Measurements from ENCODE around the gene USP4. TPM values are rescaled to one million over a fixed set of nuclear protein-coding genes. Genes with fewer than 3 reads are reported as not detected.

USP4 gene
- total RNA-seq (2014; rRNA removed; shearing (Covaris generic)), result 9.6 and 10.7 TPM in 2 replicates

DNA sequence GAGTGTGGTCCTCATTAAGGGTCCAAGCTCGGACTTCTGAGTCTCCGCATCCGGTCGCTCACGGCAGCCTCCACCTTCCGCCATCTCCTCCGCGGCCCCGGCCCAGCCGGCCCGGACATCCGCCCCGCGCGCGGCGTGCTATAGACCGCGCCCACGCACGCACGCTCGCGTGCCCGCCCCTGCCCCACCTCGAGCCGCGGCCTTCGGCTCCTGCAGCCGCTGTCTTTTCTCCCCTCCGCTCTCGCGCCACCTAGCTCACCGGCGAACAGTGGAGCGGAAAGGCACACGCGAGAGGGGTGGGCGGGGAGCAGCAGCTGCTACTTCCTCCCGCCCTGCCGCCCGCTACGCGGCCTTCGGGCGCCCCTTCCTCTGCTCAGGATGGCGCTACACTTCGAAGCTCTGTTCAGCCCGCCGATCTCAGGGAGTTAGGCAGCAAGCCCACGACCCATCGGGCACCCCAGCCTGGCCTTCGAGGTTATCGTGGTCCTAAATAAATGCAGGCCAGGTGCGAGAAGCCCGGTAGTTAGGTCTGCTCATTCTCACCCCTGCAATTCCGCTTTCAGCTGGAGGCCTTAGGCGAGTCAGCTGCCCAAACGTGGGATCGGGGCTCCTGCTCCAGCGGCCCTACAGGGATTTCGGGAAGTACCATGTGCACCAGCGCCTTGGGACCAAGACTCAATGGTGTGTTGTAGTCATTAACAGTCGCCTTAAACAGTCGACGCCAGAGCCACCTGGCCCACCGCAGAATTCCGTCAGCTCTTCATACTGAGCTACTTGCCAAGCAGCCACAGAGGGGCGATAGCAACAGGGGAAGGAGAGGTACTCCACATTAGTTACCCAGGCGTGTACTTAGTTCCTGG lies at the start of gene USP4:
Gene USP4, minus strand, starts transcription at position 113 of the 860 bp plus-strand sequence. Its CDS starts 29 bp downstream, at position 84.
- DNase-seq, result peak; percentile 92
- Histone ChIP-seq H3K36me3 (replicated peaks; ENCODE audit: control insufficient read depth, insufficient read depth, low read length) (no peaks in the 10 kb centered on the region; the same call in 1 of the 2 replicates), H3K27me3 (ENCODE audit: control insufficient read depth, insufficient read depth, low read length) (no peaks in the 10 kb centered on the region), H3K4me3 (ENCODE audit: insufficient read depth, low read depth, low read length) (peak within 1 kb of the TSS; percentile 65)

DNA sequence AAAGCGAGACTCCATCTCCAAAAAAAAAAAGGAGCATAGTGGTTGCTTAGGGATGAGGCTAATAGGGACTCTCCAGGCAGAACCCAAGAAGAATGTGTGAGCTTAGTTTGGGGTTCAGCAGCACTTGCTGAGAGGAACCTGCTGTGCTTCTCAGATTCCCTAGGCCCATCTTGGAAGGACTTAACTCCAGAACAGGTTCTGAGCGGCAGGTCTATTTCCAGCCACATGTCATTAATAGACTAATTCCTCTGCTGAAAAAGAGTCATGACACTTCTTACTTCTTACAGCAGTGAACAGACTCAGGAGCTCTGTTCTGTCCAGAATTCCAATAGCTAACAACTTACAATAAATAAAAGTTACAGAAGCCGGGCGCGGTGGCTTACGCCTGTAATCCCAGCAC lies 49.4 kb upstream of the USP4 start:
- no peak for DNase-seq
- H3K36me3 ChIP-seq (replicated peaks; ENCODE audit: control insufficient read depth, insufficient read depth, low read length), result no peaks in the 10 kb centered on the region; the same call in 1 of the 2 replicates
- H3K27me3 ChIP-seq (ENCODE audit: control insufficient read depth, insufficient read depth, low read length), result no peaks in the 10 kb centered on the region

DNA sequence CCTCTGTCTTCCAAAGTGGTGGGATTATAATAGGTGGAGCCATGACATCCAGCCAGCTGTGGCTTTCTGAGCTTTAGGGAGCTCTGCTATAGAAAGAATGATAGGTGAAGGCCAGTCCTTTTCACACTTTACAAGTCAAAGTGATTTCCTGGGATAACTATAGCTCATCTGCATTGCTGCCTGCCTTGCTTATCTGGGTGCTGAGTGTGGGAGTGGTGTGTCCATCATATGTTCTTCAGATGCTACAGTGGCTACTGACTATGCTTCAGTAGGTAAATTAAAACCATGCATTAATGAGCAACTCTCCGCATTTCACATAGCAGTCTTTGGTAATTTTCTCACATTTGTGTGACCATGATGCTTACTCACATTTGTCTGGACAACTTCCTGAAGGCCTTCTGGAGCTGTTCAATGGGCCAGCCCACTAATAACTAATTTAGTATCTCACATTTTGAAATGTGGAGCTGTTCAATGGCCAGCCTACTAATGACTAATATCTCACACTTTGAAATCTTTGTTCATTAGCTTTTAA lies 48.5 kb upstream of the USP4 start:
- H3K36me3 ChIP-seq (replicated peaks; ENCODE audit: control insufficient read depth, insufficient read depth, low read length), result no peaks in the 10 kb centered on the region; the same call in 1 of the 2 replicates
- no peak overlapping the region for H3K4me3 ChIP-seq (ENCODE audit: insufficient read depth, low read depth, low read length)
- no peak for DNase-seq
- H3K27me3 ChIP-seq (ENCODE audit: control insufficient read depth, insufficient read depth, low read length), result no peaks in the 10 kb centered on the region

More for the DNA sequence above, 49.4 kb upstream of the USP4 start:
- H3K4me3 ChIP-seq (ENCODE audit: insufficient read depth, low read depth, low read length), result no peak overlapping the region

- Histone ChIP-seq H3K27me3 (ENCODE audit: control insufficient read depth, insufficient read depth, low read length) (no peaks in the 10 kb centered on the region), H3K4me3 (ENCODE audit: insufficient read depth, low read depth, low read length) (no peak overlapping the region), H3K36me3 (replicated peaks; ENCODE audit: control insufficient read depth, insufficient read depth, low read length) (no peaks in the 10 kb centered on the region; the same call in 1 of the 2 replicates)
- no peak for DNase-seq
Measured at GRCh38 chr3:49387721-49388120, 47.9 kb upstream of the USP4 start.

DNA sequence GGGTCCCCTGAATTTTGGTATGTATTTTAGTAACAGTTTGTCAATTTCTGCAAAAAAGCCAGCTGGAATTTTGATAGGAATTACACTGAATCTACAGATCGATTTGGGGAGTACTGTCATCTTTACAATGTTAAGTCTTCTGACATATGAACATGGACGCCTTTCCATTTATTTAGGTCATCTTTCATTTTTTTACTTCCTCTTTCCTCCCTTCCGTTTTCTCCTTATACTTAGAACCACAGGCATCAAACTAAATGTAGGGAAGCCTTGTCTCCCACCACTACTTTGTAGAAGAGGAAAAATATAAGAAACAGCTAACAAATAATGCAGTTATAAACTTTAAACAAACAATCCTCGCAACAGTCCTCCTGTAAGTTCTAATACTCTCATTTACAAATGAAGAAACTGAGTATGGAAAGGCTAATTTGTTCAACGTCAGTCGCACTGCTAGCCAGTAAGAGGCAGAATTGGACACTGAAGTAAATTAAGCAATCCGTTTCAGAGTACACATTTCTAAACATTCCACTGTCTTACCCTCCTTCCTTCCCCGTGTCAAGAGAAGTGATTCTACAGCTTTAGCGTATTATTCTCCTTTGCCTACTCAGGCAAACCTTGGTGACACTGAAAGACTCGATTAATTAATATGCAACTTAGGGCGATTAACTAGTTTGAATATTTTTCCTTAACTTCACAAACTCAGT lies 46.4 kb upstream of the USP4 start:
- Histone ChIP-seq H3K27me3 (ENCODE audit: control insufficient read depth, insufficient read depth, low read length) (no peaks in the 10 kb centered on the region), H3K36me3 (replicated peaks; ENCODE audit: control insufficient read depth, insufficient read depth, low read length) (no peaks in the 10 kb centered on the region; the same call in 1 of the 2 replicates), H3K4me3 (ENCODE audit: insufficient read depth, low read depth, low read length) (no peak overlapping the region)
- DNase-seq, result no peak

- H3K27me3 ChIP-seq (ENCODE audit: control insufficient read depth, insufficient read depth, low read length), result no peaks in the 10 kb centered on the region
- no peak overlapping the region for H3K4me3 ChIP-seq (ENCODE audit: insufficient read depth, low read depth, low read length)
- H3K36me3 ChIP-seq (replicated peaks; ENCODE audit: control insufficient read depth, insufficient read depth, low read length), result no peaks in the 10 kb centered on the region; the same call in 1 of the 2 replicates
- no peak for DNase-seq
Measured at GRCh38 chr3:49385617-49386016, 45.8 kb upstream of the USP4 start.

GRCh38 chr3:49383387-49383786 lies 43.5 kb upstream of the USP4 start:
- no peaks in the 10 kb centered on the region; the same call in 1 of the 2 replicates for H3K36me3 ChIP-seq (replicated peaks; ENCODE audit: control insufficient read depth, insufficient read depth, low read length)
- DNase-seq, result no peak
- H3K27me3 ChIP-seq (ENCODE audit: control insufficient read depth, insufficient read depth, low read length), result no peaks in the 10 kb centered on the region
- no peak overlapping the region for H3K4me3 ChIP-seq (ENCODE audit: insufficient read depth, low read depth, low read length)

DNA sequence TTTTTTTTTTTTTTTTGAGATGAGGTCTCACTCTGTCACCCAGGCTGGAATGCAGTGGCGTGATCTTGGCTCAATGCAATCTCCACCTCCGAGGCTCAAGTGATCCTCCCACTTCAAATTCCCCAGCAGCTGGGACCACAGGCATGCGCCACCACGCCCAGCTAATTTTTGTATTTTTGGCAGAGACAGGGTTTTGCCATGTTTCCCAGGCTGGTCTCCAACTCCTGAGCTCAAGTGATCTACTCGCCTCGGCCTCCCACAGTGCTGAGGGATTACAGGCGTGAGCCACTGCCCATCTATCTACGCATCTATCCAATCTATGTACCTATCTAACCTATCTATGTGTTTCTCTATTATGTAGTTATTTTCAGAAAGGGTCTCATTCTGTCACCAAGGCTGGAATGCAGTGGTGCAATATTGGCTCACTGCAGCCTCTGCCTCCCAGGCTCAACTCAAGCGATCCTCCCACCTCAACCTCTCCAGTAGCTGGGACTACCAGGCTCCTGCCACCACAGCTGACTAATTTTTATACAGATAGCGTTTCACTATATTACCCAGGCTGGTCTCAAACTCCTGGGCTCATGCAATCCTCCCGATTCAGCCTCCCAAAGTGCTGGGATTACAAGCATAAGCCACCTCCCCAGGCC lies 38.5 kb upstream of the USP4 start:
- DNase-seq, result no peak
- H3K36me3 ChIP-seq (replicated peaks; ENCODE audit: control insufficient read depth, insufficient read depth, low read length), result peaks cover 10% of the 10 kb centered on the region
- H3K4me3 ChIP-seq (ENCODE audit: insufficient read depth, low read depth, low read length), result no peak overlapping the region
- no peaks in the 10 kb centered on the region for H3K27me3 ChIP-seq (ENCODE audit: control insufficient read depth, insufficient read depth, low read length)

DNA sequence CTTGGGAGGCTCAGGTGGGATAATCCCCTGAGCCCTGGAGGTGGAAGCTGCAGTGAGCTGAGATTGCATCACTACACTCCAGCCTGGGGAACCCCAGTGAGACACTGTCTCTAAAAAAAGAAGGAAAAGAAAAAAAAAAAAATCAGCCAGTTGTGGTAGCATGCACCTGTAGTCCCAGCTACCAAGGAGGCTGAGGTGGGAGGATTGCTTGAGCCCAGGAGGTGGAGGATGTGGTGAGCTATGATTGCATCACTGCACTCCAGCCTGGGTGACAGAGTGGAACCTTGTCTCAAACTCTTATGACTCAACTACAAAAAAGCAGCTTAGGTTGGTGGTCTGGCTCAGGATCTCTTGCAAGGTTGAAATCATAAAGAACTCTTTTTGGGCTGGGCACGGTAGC lies 37.6 kb upstream of the USP4 start:
- peaks cover 15% of the 10 kb centered on the region for H3K36me3 ChIP-seq (replicated peaks; ENCODE audit: control insufficient read depth, insufficient read depth, low read length)
- no peaks in the 10 kb centered on the region for H3K27me3 ChIP-seq (ENCODE audit: control insufficient read depth, insufficient read depth, low read length)
- no peak overlapping the region for H3K4me3 ChIP-seq (ENCODE audit: insufficient read depth, low read depth, low read length)
- no peak for DNase-seq

DNA sequence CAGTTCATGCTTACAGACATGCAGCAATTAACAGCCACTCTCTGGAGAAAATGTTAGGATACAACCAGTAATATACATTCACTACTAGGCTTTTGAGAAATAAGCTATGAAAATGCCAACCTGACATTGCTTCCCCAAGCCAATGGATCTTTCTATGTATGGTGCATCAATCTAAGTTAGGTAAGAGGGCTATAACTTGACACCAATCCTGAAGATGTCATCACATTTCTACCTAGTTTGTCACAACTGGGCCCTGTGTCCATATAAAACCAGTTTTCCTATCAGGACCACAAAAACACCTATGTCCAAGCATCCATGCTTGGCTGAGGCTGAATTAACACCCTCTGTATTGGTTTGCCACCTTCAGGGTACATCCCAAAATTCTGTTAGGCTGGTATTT lies 32.1 kb upstream of the USP4 start:
- Histone ChIP-seq H3K4me3 (ENCODE audit: insufficient read depth, low read depth, low read length) (no peak overlapping the region), H3K27me3 (ENCODE audit: control insufficient read depth, insufficient read depth, low read length) (no peaks in the 10 kb centered on the region), H3K36me3 (replicated peaks; ENCODE audit: control insufficient read depth, insufficient read depth, low read length) (peaks cover 27% of the 10 kb centered on the region)
- no peak for DNase-seq

DNA sequence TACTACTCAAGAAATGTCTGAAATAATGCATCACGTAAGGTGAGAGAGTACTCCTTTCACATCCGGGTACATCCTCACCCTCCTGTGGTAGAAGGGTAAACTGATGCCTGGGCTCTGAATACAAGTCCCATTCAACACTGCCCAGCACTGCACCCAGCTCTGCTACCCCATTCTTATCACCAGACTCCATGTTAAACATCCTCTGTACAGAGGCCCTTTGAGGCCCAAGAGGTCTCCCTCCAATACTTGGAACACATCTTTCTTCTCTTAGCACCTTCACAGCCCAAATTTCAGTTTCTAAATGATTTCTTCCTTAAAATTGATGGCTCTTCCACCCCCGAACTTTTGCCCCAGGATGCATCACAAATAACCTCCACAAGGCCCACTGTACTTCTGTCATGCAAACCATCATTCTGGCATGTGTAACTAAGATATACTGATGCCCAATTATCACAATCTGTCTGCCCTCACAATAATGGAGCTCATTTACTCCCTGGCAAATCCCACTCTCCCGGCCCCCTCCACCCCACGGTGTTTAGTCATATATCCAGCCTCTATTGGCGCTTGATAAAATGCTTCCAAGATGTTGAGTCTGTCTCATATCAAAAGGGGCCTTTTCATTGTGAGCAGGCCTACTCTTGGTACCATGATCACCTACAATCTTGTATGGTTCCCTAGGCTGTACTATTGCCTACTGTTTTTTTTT lies 30.9 kb upstream of the USP4 start:
- Histone ChIP-seq H3K4me3 (ENCODE audit: insufficient read depth, low read depth, low read length) (no peak overlapping the region), H3K36me3 (replicated peaks; ENCODE audit: control insufficient read depth, insufficient read depth, low read length) (peaks cover 29% of the 10 kb centered on the region), H3K27me3 (ENCODE audit: control insufficient read depth, insufficient read depth, low read length) (no peaks in the 10 kb centered on the region)
- no peak for DNase-seq

- DNase-seq, result no peak
- Histone ChIP-seq H3K36me3 (replicated peaks; ENCODE audit: control insufficient read depth, insufficient read depth, low read length) (peaks cover 19% of the 10 kb centered on the region), H3K27me3 (ENCODE audit: control insufficient read depth, insufficient read depth, low read length) (no peaks in the 10 kb centered on the region), H3K4me3 (ENCODE audit: insufficient read depth, low read depth, low read length) (no peak overlapping the region)
Measured at GRCh38 chr3:49362561-49362960, 22.7 kb upstream of the USP4 start.

DNA sequence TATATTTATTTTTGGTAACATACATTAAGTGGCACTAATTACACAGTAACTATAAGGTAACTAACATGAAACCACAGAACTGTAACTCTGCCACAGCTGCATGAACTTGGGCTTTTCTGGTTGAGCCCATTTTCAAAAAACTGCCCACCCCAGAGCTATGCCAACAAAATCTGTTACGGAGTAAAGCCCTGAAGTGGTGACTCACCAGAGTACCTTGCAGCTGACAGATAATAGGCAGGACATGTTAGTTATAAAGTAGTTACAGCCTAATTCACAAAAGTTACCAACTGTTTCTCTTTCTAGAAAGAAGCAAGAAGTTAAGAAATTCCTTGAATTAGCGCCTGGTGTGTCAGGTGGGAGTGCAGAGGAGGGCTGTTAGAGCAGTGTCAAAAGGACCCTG lies 19.8 kb upstream of the USP4 start:
- Histone ChIP-seq H3K36me3 (replicated peaks; ENCODE audit: control insufficient read depth, insufficient read depth, low read length) (peaks cover 19% of the 10 kb centered on the region), H3K4me3 (ENCODE audit: insufficient read depth, low read depth, low read length) (no peak overlapping the region), H3K27me3 (ENCODE audit: control insufficient read depth, insufficient read depth, low read length) (no peaks in the 10 kb centered on the region)
- DNase-seq, result no peak

GRCh38 chr3:49358884-49359225 lies 19.0 kb upstream of the USP4 start:
- peaks cover 19% of the 10 kb centered on the region for H3K36me3 ChIP-seq (replicated peaks; ENCODE audit: control insufficient read depth, insufficient read depth, low read length)
- H3K27me3 ChIP-seq (ENCODE audit: control insufficient read depth, insufficient read depth, low read length), result no peaks in the 10 kb centered on the region
- no peak for DNase-seq
- H3K4me3 ChIP-seq (ENCODE audit: insufficient read depth, low read depth, low read length), result peak overlapping the region; percentile 69
